Erythroblast (primary cell): Measurements from ENCODE around the gene EXOC3.

Experiments
- GATA1 ChIP-seq: IDR thresholded peaks from 2 replicates; pipeline ENCODE4 v1.6.1; 2011; ENCODE audit warnings: low read depth, mild to moderate bottlenecking, control low read depth, low read length, moderate library complexity
- POLR2A ChIP-seq: IDR thresholded peaks from 2 replicates; pipeline ENCODE4 v1.6.1; 2011; ENCODE audit warnings: mild to moderate bottlenecking, low read length

GRCh38 chr5:464446-464842 lies 21.5 kb downstream of the EXOC3 start:
- no peak for TF ChIP-seq POLR2A
- TF ChIP-seq GATA1: no peak
